CD4-positive, alpha-beta T cell treated with Interleukin-1 beta for 1 hour (primary cell): ENCODE results near the gene KIF1B.
"Not testable (repeated sequence)": the region's sequence is repeated elsewhere in the genome, so short reads cannot be mapped to it uniquely, and the experiment has no call there.

Experiments used
- DNase-seq, 2 donors: peaks; one replicate each; pipeline ENCODE4 v3.0.0-alpha.2; 2020 to 2022

Gene KIF1B

DNA sequence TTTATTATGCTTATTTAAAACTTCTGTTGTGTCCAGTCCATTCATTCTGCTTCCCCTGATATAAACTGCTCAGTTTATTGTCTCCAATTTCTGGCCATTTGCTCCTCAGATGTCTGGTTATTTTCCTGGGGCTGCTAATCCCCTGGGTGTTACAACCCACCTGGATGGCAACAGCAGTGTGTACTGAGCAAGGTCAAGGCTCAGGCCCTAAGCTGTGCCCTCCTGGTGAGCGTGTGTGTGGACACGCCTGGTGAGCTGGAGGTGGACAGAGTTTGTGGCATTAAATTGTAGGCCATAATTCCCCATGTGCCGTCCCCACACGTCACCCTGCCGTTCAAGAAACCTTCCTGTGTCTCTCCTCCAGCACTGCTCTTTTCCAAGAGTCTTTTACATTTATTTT, 18.1 kb upstream of the KIF1B start:
- DNase-seq, result no peak

DNA sequence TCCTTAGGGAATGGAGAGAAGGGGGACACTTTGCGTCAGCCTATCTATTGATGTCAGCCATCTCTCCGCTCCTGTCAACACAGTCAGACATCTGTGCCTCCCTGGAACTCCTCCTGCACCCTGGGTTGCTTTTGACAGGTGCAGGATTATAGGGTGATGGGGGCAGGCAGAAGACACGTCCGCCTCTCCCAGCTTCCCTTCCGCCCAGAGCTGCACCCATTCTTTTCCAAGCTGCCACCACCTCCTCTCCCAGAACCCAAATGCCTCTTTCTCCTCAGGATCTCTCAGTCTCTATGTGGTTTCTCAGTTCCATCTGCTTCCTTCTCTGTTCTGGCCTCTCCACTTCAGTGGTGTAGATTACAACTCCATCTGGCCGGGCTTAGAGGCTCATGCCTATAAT, 17.1 kb upstream of the KIF1B start:
- no peak for DNase-seq

- no peak for DNase-seq
These were observed 14.8 kb upstream of the KIF1B start for GRCh38 chr1:10195570-10195969.

GRCh38 chr1:10196976-10197375, 13.4 kb upstream of the KIF1B start:
- DNase-seq, result no peak

- no peak for DNase-seq
These were observed 9.8 kb upstream of the KIF1B start for GRCh38 chr1:10200620-10201019.

DNA sequence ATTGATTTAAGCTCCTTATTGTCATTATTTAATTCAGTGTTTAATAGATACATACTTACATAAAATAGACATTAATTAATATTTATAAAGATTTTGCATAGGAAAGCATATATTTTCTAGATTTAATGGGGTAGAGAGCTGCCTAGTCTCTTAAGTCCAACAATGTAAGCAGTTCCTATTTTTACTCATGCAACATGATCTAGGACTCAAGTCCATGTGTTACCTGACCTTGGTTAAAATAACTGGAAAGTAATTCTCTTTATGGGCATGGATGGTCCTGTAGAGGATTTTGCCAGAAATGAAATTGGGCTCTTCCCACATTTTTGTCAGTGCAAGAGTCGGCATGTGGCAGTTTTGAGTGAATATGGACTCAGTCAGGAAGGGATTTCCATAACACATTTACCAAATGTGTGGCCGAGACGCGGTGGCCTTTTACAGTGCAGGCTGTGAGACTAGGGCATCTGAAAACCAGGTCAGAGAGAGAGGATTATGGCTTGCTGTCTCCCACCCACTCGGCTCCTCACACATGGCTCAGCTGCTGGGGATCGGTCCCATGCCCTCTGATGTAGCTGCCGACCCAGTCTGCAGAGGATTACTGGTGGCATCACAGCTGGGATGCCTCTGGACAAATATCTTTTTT, 6.2 kb upstream of the KIF1B start:
- DNase-seq, result no peak

GRCh38 chr1:10205206-10205605, 5.2 kb upstream of the KIF1B start:
- DNase-seq, result not testable (repeated sequence)

DNA sequence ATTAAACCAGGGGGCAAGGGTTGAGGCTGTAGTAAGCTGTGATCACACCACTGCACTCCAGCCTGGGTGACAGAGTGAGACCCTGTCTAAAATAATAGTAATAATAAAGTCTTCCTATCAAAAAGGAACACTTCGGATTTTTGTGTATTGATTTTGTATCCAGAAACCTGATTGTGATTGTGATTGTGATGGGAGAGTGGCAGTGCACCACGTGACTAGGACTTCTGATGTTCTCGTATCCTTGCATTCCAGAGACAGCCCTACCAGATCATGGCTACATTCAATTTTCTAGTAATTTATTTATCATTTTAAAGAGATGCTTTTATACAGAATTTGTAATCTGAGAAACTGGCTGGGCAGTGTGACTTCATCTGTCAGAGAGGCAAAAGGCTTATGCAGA, 2.6 kb upstream of the KIF1B start:
- DNase-seq, result no peak

- peak in 1 of 2 donors; percentile 49 for DNase-seq
These were observed 1.8 kb upstream of the KIF1B start for GRCh38 chr1:10208537-10208936.

DNA sequence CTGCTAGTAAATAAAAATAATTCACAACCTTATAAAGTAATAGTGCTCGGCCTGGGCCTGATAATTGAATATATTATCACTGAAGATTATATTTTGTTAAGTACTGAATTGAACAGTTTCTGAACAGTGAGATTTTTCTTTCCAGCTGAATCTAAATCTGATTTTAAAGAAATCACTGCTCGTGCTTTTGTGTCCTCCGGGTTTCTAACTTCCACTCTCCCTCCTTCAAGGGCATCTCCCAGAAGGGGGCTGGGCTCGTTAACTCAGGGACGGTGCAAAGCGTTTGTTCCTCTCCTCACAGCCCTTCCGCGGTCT, 823 bp upstream of the KIF1B start:
- DNase-seq, result no peak

- peak in 1 of 2 donors; percentile 20 for DNase-seq
These were observed 753 bp downstream of the KIF1B start for GRCh38 chr1:10210841-10211804.

DNA sequence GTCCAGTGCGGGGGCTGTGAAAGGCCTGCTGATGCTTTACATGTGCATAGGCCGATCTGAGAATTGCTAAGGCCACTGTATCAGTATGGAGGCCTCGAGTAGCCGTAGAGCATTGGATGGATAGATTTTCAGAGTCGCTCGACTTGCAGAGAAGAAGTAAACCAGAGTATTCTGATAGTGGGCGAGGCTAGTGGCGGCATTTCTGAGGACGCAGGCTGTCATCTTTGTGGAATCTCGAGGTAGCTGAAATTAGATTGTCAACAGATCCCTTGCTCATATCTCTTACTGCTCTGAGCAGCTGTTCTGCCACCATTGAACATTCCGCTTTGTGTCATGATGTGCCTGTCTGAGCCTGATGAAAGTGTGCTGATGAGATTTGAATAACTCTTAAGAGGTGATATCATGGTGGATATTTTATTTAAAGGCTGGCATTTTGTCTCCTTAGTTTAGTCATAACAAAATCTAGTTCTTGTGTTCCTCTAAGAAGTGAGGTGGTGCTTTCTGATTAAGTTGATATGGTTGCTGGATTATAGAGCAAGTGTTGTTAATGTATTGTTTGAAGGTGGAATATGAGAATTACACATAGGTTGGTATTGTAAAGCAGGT, 1.5 kb downstream of the KIF1B start:
- no peak for DNase-seq

GRCh38 chr1:10212476-10212875, 2.1 kb downstream of the KIF1B start:
- DNase-seq, result no peak

DNA sequence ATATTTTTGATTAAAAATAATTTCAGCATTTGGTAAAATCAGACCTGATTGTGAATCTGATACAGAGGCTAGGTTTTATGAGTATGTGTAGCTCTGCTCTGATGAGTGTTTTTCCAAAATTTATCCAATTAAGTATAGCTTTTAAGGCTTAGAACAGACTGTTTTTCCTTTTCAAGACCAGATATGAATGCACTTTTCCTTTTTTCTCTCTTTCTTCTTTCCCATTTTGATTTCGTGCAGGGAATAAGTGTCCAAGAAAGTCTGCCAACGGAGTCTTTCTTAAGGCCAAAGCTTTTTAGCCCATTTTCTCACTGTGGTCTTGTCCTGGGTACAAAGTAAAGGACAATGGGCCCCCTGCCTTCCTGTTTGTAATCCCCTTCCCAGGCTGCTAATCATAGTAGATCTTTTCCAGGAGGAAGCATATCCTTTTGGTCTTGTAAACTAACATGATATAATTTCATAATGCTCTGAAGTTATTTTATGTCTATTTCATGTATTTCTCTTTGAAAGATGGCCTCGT, 2.9 kb downstream of the KIF1B start:
- DNase-seq, result no peak

DNA sequence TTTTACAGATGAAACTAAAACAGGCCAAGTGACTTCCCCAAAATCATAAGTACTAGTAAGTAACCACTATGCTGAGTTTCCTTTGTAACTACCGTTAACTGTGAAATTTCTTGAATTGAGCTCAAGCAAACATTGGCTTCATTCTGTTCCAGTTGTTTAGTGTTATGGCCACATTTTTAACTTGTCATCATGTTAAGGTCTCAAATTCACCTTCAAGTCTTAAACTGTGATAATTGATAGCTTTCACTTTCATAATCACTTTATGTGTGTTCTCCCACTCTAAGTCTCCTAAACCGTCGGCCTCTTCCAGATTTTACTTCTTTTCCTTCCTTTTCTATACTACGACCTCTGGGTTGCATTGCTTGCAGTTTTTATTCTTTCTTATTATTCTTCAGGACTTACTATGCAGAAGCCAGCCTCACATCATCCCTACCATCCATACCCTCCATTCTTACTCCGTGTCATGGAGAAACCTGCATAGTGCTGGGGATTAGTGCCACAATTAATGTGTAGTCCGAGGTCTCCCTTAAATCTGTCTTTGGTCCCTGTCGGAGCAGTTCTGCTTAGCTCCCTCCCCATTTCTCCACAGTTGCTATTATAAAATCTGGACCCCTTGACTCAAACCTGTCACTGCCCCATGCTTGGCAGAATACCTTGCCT, 5.8 kb downstream of the KIF1B start:
- DNase-seq, result no peak

DNA sequence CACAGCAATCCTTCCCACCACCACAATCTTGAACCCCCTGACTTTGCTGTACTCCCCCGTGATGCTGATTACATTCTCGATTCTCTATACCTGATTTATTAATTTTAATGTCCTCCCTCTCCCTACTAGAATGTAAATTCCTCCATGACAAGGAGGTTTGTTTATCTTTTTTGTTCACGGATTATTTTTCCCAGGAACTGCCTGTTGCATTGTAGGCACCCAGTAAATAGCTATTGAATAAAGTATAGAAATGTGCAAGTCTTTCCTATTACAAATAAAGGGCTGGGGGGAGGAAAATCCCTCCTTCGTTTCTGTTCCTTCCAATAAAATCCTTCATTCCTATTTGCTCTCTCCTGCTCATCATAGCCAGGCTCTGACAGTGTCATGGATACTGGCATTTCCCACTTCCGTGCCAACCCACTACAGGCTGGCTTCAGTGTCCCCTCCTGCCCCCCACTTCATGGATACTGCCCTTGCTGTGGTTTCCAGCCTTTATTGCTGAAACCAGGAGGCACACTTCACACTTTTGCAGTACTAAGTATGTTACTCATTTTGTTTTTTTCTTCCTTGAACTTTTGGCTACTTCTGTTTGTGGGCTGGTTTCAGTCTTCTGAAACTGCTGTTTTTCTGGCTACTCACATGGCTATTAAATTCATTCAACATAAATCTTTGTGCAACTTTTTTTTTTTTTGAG, 7.5 kb downstream of the KIF1B start:
- DNase-seq, result no peak

DNA sequence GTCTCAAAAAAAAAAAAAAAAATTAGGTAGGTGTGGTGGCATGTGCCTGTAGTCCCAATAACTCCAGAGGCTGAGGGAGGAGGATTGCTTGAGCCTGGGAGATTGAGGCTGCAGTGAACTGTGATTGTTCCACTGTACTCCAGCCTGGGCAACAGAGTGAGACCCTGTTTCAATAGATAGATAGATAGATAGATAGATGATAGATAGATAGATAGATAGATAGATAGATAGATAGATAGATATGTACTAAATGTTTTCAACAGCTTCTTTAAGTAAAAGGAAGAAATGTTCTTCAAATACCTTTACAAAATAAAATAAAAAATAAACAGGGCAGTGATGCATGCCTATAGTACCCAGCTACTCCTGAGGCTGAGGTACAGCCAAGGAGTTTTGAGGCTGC, 9.8 kb downstream of the KIF1B start:
- no peak for DNase-seq

- not testable (repeated sequence) for DNase-seq
These were observed 10.3 kb downstream of the KIF1B start for GRCh38 chr1:10220657-10221056.

DNA sequence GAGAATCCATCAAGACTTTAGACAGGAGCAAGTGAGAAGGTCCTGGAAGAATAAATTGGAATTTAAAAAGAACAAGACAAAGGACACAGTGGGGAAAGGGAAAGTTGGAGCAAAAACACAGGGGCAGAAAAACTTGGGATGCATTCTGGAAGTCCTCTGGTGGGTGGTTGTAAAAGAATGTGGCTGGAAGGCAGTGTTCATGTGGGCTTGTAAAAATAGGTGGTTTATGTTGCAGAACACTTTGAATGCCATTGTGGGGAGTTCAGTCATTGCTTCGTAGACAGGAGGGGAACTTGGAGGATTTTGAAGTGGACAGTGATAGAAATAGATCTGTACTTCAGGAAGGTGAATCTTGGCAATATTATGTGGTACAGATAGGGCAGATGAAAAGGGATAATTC, 15.2 kb downstream of the KIF1B start:
- DNase-seq, result no peak

DNA sequence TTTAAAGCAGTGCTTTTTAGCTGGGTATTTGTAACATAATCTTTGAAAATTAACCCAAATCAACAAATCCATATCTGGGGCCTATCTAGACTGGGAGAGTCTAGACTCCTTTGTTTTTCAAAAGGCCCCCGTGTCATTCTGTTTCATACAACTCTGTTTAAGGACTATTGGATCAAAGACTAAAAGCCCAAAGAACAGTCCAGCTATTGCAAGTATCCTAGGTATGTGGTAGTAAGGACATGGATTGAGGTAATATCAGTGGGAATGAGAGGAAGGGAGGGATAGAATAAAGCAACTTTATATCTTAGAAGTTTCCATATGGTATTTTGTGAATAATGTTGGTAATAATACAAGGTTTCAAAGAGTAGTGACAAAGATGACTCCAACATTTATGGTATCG, 18.2 kb downstream of the KIF1B start:
- no peak for DNase-seq

GRCh38 chr1:10229903-10230302, 19.5 kb downstream of the KIF1B start:
- DNase-seq, result no peak

DNA sequence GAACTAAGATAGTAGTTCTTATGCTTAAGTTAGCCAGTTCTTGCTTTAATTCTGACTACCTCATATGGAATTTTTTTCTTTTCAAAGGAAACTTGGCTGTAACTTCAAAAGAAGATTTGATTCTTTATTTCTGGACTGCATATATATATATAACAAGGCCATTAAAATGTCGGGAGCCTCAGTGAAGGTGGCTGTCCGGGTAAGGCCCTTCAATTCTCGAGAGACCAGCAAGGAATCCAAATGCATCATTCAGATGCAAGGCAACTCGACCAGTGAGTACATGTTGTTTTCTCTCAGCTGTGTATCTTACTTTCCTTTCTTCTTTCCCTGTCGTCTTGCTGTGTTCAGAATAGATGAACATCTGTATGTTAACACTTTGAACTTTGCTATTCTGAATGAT, 21.8 kb downstream of the KIF1B start:
- DNase-seq, result no peak
